KMS-11 (cell line): ENCODE results near the gene LOXL4.

Experiments
- H2AFZ ChIP-seq: fragments of 200-600 bp; sonication (generic); 2 replicates; pipeline ENCODE4 v1.6.1; 2016; ENCODE audit warnings: antibody characterized with exemption, mixed run types, low read depth
- H3K27ac ChIP-seq: fragments of 200-600 bp; sonication (generic); 2 replicates; pipeline ENCODE4 v1.6.1; 2016; ENCODE audit warnings: mild to moderate bottlenecking, mixed run types
- H3K27me3 ChIP-seq: fragments of 200-600 bp; sonication (generic); 2 replicates; pipeline ENCODE4 v1.6.1; 2017; ENCODE audit warnings: mild to moderate bottlenecking, low read depth, mixed run types, moderate library complexity; ENCODE audit not compliant: insufficient read depth
- H3K36me3 ChIP-seq: fragments of 200-600 bp; sonication (generic); 2 replicates; pipeline ENCODE4 v1.6.1; 2017; ENCODE audit warnings: mild to moderate bottlenecking, mixed run types; ENCODE audit not compliant: insufficient read depth
- H3K4me1 ChIP-seq: fragments of 200-600 bp; sonication (generic); 2 replicates; pipeline ENCODE4 v1.6.1; 2016; ENCODE audit warnings: mild to moderate bottlenecking, low read depth, mixed run types; ENCODE audit not compliant: poor library complexity, severe bottlenecking
- H3K4me2 ChIP-seq: fragments of 200-600 bp; sonication (generic); 2 replicates; pipeline ENCODE4 v1.7.0; 2016; ENCODE audit warnings: mild to moderate bottlenecking, mixed run types
- H3K4me3 ChIP-seq: fragments of 200-600 bp; sonication (generic); IDR thresholded peaks from 2 replicates; pipeline ENCODE4 v1.6.1; 2017; ENCODE audit warnings: low read depth, low read length, mixed read lengths; ENCODE audit not compliant: insufficient read depth
- H3K79me2 ChIP-seq: fragments of 200-600 bp; sonication (generic); 2 replicates; pipeline ENCODE4 v1.6.1; 2016; ENCODE audit warnings: low read depth, mixed run types; ENCODE audit not compliant: insufficient read depth
- H3K9ac ChIP-seq: fragments of 200-600 bp; sonication (generic); 2 replicates; pipeline ENCODE4 v1.6.1; 2016; ENCODE audit warnings: mild to moderate bottlenecking, mixed run types
- H4K20me1 ChIP-seq: fragments of 200-600 bp; sonication (generic); 2 replicates; pipeline ENCODE4 v1.6.1; 2016; ENCODE audit warnings: mild to moderate bottlenecking, mixed run types; ENCODE audit not compliant: insufficient read depth
- TF ChIP-seq, protein P1 (sequence below): fragments of 200-600 bp; sonication (generic); conservative IDR thresholded peaks from 2 replicates; pipeline ENCODE4 v1.6.1; 2017; ENCODE audit warnings: low read depth, mild to moderate bottlenecking, antibody characterized with exemption, low read length, moderate library complexity, mixed read lengths

LOXL4 gene

DNA sequence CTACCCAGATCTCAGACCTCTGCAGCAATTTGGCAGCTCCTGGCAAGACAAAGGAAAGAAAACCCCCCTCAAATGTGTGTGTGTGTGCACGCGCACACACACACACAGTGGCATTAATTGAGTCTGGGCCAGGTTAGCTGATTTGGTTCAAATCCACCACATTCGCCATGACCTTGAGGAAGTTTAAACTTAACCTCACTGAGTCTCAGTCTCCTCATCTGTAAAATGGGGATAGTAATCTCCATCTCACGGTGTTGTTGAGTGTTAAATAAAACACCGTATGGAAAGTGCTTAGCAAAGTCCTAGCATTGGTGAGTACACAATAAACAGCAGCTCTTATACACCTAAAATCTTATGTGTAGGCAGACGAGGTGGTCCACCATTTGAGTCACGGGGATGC, 4.9 kb downstream of the LOXL4 start:
- TF ChIP-seq, protein P1, sequence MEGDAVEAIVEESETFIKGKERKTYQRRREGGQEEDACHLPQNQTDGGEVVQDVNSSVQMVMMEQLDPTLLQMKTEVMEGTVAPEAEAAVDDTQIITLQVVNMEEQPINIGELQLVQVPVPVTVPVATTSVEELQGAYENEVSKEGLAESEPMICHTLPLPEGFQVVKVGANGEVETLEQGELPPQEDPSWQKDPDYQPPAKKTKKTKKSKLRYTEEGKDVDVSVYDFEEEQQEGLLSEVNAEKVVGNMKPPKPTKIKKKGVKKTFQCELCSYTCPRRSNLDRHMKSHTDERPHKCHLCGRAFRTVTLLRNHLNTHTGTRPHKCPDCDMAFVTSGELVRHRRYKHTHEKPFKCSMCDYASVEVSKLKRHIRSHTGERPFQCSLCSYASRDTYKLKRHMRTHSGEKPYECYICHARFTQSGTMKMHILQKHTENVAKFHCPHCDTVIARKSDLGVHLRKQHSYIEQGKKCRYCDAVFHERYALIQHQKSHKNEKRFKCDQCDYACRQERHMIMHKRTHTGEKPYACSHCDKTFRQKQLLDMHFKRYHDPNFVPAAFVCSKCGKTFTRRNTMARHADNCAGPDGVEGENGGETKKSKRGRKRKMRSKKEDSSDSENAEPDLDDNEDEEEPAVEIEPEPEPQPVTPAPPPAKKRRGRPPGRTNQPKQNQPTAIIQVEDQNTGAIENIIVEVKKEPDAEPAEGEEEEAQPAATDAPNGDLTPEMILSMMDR, result no peak
- Histone ChIP-seq H3K4me2 (no peak overlapping the region), H4K20me1 (no peaks in the 10 kb centered on the region), H3K27ac (no peak overlapping the region), H2AFZ (no peak overlapping the region), H3K79me2 (no peaks in the 10 kb centered on the region), H3K36me3 (no peaks in the 10 kb centered on the region), H3K9ac (no peak overlapping the region), H3K4me3 (no peak overlapping the region), H3K27me3 (no peaks in the 10 kb centered on the region), H3K4me1 (peaks cover 12% of the 10 kb centered on the region)

DNA sequence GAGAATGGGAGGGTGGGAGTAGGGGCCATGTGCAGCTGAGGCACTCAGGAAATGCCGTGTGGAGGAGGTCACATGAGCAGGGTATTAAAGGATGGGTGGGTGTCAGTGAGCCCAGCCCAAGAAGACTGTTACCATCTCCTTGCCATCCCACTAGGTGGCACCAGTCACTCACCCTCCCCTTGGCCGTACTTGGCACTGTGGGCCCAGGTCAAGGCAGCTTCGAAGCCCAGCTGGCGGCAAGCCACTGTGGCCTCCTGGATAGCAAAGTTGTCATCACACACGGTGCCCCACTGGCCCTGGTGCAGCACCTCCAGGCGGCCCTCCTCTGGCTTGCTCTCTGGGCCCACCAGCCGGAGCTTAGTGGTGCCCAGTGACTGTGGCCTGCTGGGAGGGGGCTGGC, 5.4 kb downstream of the LOXL4 start:
- no peak overlapping the region for H3K4me2 ChIP-seq
- no peak overlapping the region for H3K9ac ChIP-seq

DNA sequence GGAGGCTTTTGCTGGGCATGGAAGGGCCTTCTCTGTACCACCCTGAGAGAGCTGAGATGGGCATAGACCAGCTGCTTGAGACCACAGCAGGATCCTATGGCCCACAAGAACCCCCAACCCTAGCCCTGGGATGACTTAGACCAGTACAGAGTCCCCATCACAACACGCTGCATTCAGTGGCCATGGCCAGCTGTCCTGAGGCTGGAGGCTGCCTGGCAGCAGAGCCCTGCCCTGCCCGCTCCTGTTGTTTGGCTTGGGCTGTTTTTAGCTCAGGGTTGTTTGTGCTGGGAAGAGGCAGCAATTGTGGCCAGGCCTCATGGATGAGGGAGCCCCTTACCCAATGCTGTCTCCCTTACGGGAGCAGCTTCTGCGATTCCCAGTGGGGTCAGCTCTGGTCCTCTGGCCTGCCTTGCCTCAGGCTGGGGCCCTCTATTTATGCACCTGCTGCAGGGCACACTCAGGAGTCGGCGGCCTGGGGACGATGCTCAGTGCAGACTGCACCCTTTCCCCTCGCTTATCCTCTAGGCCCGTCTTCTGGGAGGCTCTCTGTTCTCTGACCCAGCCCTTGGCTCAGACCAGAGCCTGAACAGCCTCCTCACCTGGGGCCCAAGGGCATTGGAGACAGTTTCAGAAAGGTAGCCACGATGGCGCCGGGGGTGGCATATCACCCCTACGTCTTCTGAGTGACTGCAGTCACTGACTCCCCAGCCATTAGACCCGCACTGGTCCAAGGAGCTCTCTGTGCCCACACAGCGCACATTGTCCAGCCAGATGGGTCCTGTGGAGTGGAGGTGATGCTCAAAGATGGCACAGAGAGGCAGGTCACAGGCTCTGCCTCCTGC, 6.3 kb downstream of the LOXL4 start:
- TF ChIP-seq, protein P1, result no peak
- H3K9ac ChIP-seq, result no peak overlapping the region

More for the DNA sequence above, 5.4 kb downstream of the LOXL4 start:
- peaks cover 12% of the 10 kb centered on the region for H3K4me1 ChIP-seq
- no peak overlapping the region for H2AFZ ChIP-seq
- H3K36me3 ChIP-seq, result no peaks in the 10 kb centered on the region
- H3K79me2 ChIP-seq, result no peaks in the 10 kb centered on the region
- TF ChIP-seq, protein P1, result peak; percentile 56
- H3K27me3 ChIP-seq, result no peaks in the 10 kb centered on the region
- H4K20me1 ChIP-seq, result no peaks in the 10 kb centered on the region
- no peak overlapping the region for H3K4me3 ChIP-seq
- H3K27ac ChIP-seq, result no peak overlapping the region

DNA sequence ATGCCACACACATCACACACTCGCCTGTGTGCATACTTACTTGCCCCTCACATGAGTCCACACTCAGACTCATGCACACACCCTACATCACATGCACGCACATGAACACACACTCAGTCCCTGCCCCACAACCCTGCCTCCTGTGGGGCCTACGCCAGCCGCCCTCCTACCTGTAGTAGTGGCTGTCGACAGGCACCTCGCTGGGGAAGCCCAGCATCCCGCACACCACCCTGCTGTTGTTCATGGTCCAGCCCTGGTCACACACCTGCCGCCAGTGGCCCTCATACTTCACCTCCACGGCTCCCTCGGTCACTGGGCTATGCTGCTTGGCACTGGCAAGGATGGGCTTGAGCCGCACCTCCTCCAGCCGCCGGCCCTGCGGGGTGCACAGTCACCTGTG, 7.2 kb downstream of the LOXL4 start:
- no peak overlapping the region for H2AFZ ChIP-seq
- H3K4me1 ChIP-seq, result peaks cover 12% of the 10 kb centered on the region
- no peak overlapping the region for H3K27ac ChIP-seq
- TF ChIP-seq, protein P1, result no peak
- H4K20me1 ChIP-seq, result no peaks in the 10 kb centered on the region
- no peaks in the 10 kb centered on the region for H3K36me3 ChIP-seq
- H3K4me3 ChIP-seq, result no peak overlapping the region
- H3K9ac ChIP-seq, result no peak overlapping the region
- no peaks in the 10 kb centered on the region for H3K79me2 ChIP-seq
- no peak overlapping the region for H3K4me2 ChIP-seq
- H3K27me3 ChIP-seq, result no peaks in the 10 kb centered on the region

More for the DNA sequence above, 6.3 kb downstream of the LOXL4 start:
- Histone ChIP-seq H3K4me2 (no peak overlapping the region), H3K36me3 (no peaks in the 10 kb centered on the region), H3K27ac (no peak overlapping the region), H3K27me3 (no peaks in the 10 kb centered on the region), H4K20me1 (no peaks in the 10 kb centered on the region), H2AFZ (no peak overlapping the region), H3K4me1 (peaks cover 12% of the 10 kb centered on the region), H3K79me2 (no peaks in the 10 kb centered on the region), H3K4me3 (no peak overlapping the region)
